ENCODE measurements around the gene NUP188.

The NUP188 gene

GRCh38 chr9:128947527-128948301 lies at the start of gene NUP188, which contains the start of gene DOLK:
TSS of gene NUP188 (plus strand) at chr9:128947699. CDS start at chr9:128947720, 21 bp downstream.
TSS of gene DOLK (minus strand) at chr9:128947603. CDS start at chr9:128947303, 300 bp downstream.
- peak; percentile 93 for DNase-seq (ENCODE audit: low read depth, low spot score)

- DNase-seq (ENCODE audit: low read depth, low spot score): no peak
Measured at GRCh38 chr9:128898382-128898781, 49.1 kb upstream of the NUP188 start.

GRCh38 chr9:128898845-128899565 lies 48.5 kb upstream of the NUP188 start:
- DNase-seq (ENCODE audit: low read depth, low spot score): no peak

- no peak for DNase-seq (ENCODE audit: low read depth, low spot score)
Measured at GRCh38 chr9:128899566-128900322, 47.8 kb upstream of the NUP188 start.

GRCh38 chr9:128901379-128901778 lies 46.1 kb upstream of the NUP188 start:
- no peak for DNase-seq (ENCODE audit: low read depth, low spot score)

- no peak for DNase-seq (ENCODE audit: low read depth, low spot score)
Measured at GRCh38 chr9:128901822-128902221, 45.7 kb upstream of the NUP188 start.

GRCh38 chr9:128902351-128903078 lies 45.0 kb upstream of the NUP188 start:
- DNase-seq (ENCODE audit: low read depth, low spot score): no peak

- no peak for DNase-seq (ENCODE audit: low read depth, low spot score)
Measured at GRCh38 chr9:128903079-128903461, 44.4 kb upstream of the NUP188 start.

GRCh38 chr9:128903871-128904620 lies 43.5 kb upstream of the NUP188 start:
- DNase-seq (ENCODE audit: low read depth, low spot score): no peak

- DNase-seq (ENCODE audit: low read depth, low spot score): no peak
Measured at GRCh38 chr9:128905964-128906363, 41.5 kb upstream of the NUP188 start.

- no peak for DNase-seq (ENCODE audit: low read depth, low spot score)
Measured at GRCh38 chr9:128906741-128907140, 40.8 kb upstream of the NUP188 start.

- no peak for DNase-seq (ENCODE audit: low read depth, low spot score)
Measured at GRCh38 chr9:128908372-128908771, 39.1 kb upstream of the NUP188 start.

GRCh38 chr9:128909859-128910258 lies 37.6 kb upstream of the NUP188 start:
- no peak for DNase-seq (ENCODE audit: low read depth, low spot score)

- no peak for DNase-seq (ENCODE audit: low read depth, low spot score)
Measured at GRCh38 chr9:128910906-128911305, 36.6 kb upstream of the NUP188 start.

- peak; percentile 63 for DNase-seq (ENCODE audit: low read depth, low spot score)
Measured at GRCh38 chr9:128911529-128912035, 35.9 kb upstream of the NUP188 start.

GRCh38 chr9:128912270-128912853 lies 35.1 kb upstream of the NUP188 start:
- peak; percentile 55 for DNase-seq (ENCODE audit: low read depth, low spot score)

- no peak for DNase-seq (ENCODE audit: low read depth, low spot score)
Measured at GRCh38 chr9:128913048-128913900, 34.2 kb upstream of the NUP188 start.

GRCh38 chr9:128913995-128914772 lies 33.3 kb upstream of the NUP188 start:
- no peak for DNase-seq (ENCODE audit: low read depth, low spot score)

Measured in ELF-1 (cell line).